ENCODE data around the gene IL22.

GRCh38 chr12:68290126-68290525, 36.7 kb upstream of the IL22 start:
- no peak for TF ChIP-seq CTCF (conservative IDR thresholded peaks at IDR 0.05; ENCODE audit: low read length)
- TF ChIP-seq EZH2phosphoT487 (IDR thresholded peaks at IDR 0.05; ENCODE audit: borderline replicate concordance): no peak

Data from Loucy (cell line).